Activated CD8-positive, alpha-beta T cell treated with anti-CD3 and anti-CD28 coated beads, Interleukin-2, amount 10 ng/mL, durations not matched to agents 7 days and 5 days (primary cell): ENCODE results near the gene ZNF595. TPM values are rescaled to one million over a fixed set of nuclear protein-coding genes. Genes with fewer than 3 reads are reported as not detected.
"Not testable (repeated sequence)": the region's sequence is repeated elsewhere in the genome, so short reads cannot be mapped to it uniquely, and the experiment has no call there.

Experiments
- ATAC-seq: fragments of 150-1000 bp; cut with Tn5 transposase; one replicate; pipeline ENCODE4 v1.10.0; 2021; ENCODE audit warnings: moderate library complexity
- CTCF ChIA-PET: fragments of 350-600 bp; sonication (Branson Sonifier 250); formaldehyde crosslinking; loops from one replicate; lab custom pipeline; 2021; ENCODE audit warnings: antibody characterized with exemption; lab: Charles Lee
- POLR2A ChIA-PET: fragments of 350-600 bp; sonication (Branson Sonifier 250); formaldehyde crosslinking; loops from one replicate; lab custom pipeline; 2021; ENCODE audit warnings: antibody characterized with exemption; lab: Charles Lee
- DNase-seq: peaks from one replicate; pipeline ENCODE4 v3.0.0-alpha.2; 2020
- H3K27ac Mint-ChIP-seq: one replicate; pipeline ENCODE4 v1.8.0; 2021; ENCODE audit warnings: mild to moderate bottlenecking, mixed read lengths
- H3K27me3 Mint-ChIP-seq: one replicate; pipeline ENCODE4 v1.8.0; 2021; ENCODE audit warnings: low read depth, mixed read lengths
- H3K36me3 Mint-ChIP-seq: one replicate; pipeline ENCODE4 v1.8.0; 2021; ENCODE audit warnings: low read depth, mixed read lengths
- H3K4me1 Mint-ChIP-seq: one replicate; pipeline ENCODE4 v1.8.0; 2021; ENCODE audit warnings: low read depth, mixed read lengths
- H3K4me3 Mint-ChIP-seq: one replicate; pipeline ENCODE4 v1.8.0; 2021; ENCODE audit warnings: mild to moderate bottlenecking, mixed read lengths
- H3K9me3 Mint-ChIP-seq: one replicate; pipeline ENCODE4 v1.8.0; 2022; ENCODE audit warnings: mixed read lengths; ENCODE audit not compliant: insufficient read depth
- total RNA-seq, 2 experiments: library from RNA; stranded (reverse); gene quantifications; one replicate each; pipeline ENCODE4 v1.2.3, GENCODE V29; 2021

The ZNF595 gene
- total RNA-seq, 2 experiments from 2014 or later = 2.8 to 4.2 TPM

GRCh38 chr4:36559-37415 lies 16.3 kb upstream of the ZNF595 start:
- H3K27ac Mint-ChIP-seq, DNase-seq, CTCF ChIA-PET, H3K4me3 Mint-ChIP-seq, POLR2A ChIA-PET, H3K27me3 Mint-ChIP-seq, H3K9me3 Mint-ChIP-seq, H3K36me3 Mint-ChIP-seq, H3K4me1 Mint-ChIP-seq, ATAC-seq: not testable (repeated sequence)

DNA sequence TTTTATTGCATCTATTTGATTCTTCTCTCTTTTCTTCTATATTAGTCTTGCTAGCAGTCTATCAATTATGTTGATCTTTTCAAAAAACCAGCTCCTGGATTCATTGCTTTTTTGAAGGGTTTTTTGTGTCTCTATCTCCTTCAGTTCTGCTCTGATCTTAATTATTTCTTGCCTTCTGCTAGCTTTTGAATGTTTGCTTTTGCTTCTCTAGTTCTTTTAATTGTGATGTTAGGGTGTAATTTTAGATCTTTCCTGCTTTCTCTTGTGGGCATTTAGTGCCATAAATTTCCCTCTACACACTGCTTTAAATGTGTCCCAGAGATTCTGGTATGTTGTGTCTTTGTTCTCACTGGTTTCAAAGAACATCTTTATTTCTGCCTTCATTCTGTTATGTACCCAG lies 14.9 kb upstream of the ZNF595 start:
- H3K4me3 Mint-ChIP-seq, POLR2A ChIA-PET, DNase-seq, ATAC-seq, CTCF ChIA-PET, H3K27me3 Mint-ChIP-seq, H3K9me3 Mint-ChIP-seq, H3K36me3 Mint-ChIP-seq, H3K4me1 Mint-ChIP-seq, H3K27ac Mint-ChIP-seq: not testable (repeated sequence)

- H3K36me3 Mint-ChIP-seq, CTCF ChIA-PET, H3K9me3 Mint-ChIP-seq, H3K4me1 Mint-ChIP-seq, POLR2A ChIA-PET, H3K27ac Mint-ChIP-seq, H3K27me3 Mint-ChIP-seq, ATAC-seq, H3K4me3 Mint-ChIP-seq, DNase-seq: not testable (repeated sequence)
Observed at GRCh38 chr4:43375-43774, 9.7 kb upstream of the ZNF595 start.

DNA sequence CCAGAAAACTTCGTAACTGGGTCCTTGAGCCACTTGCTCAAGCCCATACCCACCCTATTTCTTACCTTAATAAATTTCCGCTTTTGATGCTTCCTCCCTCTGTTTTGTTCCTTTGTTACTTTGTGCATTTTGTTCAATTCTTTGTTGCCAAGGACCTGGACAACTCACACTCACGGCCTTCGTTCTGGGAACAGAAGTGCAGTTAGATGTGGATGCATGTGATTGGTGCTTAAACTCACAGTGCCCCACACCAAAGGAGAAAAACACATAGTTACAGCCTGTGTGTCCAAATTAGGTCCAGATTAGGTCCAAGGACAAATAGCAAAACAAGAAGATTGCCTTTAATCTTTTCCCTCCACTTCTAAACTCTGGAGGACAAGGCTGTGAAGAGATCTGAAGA lies 1.9 kb upstream of the ZNF595 start:
- H3K9me3 Mint-ChIP-seq, H3K4me1 Mint-ChIP-seq, POLR2A ChIA-PET, ATAC-seq, H3K4me3 Mint-ChIP-seq, H3K27ac Mint-ChIP-seq, DNase-seq, H3K27me3 Mint-ChIP-seq, H3K36me3 Mint-ChIP-seq: not testable (repeated sequence)
- CTCF ChIA-PET = interaction anchor here (1.3 kb wide), 1 partner anchor 23 kb away, joined by 4 read pairs; no protein-coding TSS in a partner anchor

GRCh38 chr4:51655-52277 lies 1.4 kb upstream of the ZNF595 start:
- H3K9me3 Mint-ChIP-seq, H3K27ac Mint-ChIP-seq, H3K36me3 Mint-ChIP-seq: not testable (repeated sequence)

DNA sequence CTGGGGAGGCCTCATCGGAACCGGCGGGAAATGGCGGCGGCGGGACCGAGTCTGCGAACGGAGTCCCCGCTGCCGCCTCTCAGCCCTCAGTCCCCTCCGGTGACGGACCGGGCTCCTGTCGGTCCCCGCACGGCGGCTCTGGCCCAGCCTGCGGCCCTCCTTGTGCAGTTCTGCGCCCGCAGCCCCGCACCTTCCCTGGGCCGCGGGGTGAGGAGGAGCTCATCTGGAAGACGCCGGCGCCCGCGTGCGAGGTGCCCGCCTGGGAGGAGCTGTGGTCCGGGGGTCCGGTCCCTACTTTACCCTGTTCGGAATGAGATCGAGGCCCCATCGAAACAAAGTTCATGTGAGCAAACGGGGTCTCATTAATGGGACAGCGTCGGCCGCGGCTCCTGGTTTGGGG lies 400 bp downstream of the ZNF595 start:
- POLR2A ChIA-PET, DNase-seq, H3K36me3 Mint-ChIP-seq, H3K27ac Mint-ChIP-seq, CTCF ChIA-PET, H3K4me1 Mint-ChIP-seq, H3K27me3 Mint-ChIP-seq, H3K9me3 Mint-ChIP-seq, H3K4me3 Mint-ChIP-seq: not testable (repeated sequence)
- ATAC-seq = peak; percentile 8

More at GRCh38 chr4:51655-52277, 1.4 kb upstream of the ZNF595 start:
- POLR2A ChIA-PET, H3K27me3 Mint-ChIP-seq, H3K4me1 Mint-ChIP-seq, H3K4me3 Mint-ChIP-seq: not testable (repeated sequence)
- CTCF ChIA-PET = interaction anchor here (1.3 kb wide), 1 partner anchor 24 kb away, joined by 4 read pairs; no protein-coding TSS in a partner anchor
- peak; percentile 56 for ATAC-seq
- DNase-seq = peak; percentile 48

GRCh38 chr4:64733-65132 lies 11.6 kb downstream of the ZNF595 start:
- ATAC-seq, CTCF ChIA-PET, H3K27ac Mint-ChIP-seq, H3K27me3 Mint-ChIP-seq, H3K4me1 Mint-ChIP-seq, DNase-seq, POLR2A ChIA-PET, H3K4me3 Mint-ChIP-seq: not testable (repeated sequence)
- H3K9me3 Mint-ChIP-seq = peaks cover 15% of the 10 kb centered on the region
- peaks cover 13% of the 10 kb centered on the region for H3K36me3 Mint-ChIP-seq

DNA sequence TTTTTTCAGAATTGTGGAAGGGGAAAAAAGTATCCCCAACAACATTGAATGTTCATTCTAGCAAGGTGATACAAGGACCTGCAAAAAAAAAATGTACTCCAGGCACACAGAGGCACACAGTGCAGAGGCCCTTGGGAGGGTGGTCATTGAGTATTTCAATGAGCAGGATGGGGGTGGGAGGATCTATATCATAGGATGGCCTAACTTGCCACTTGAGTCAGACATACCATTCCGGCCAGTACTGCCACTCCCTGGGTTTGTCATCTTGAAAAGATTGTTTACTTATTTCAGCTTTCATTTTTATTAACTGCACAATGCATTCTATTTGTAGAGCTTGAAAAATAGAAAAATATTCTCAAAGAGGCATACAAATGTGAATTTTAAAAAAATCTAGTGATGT lies 18.7 kb downstream of the ZNF595 start:
- no peak overlapping the region for H3K4me3 Mint-ChIP-seq
- H3K4me1 Mint-ChIP-seq = no peaks in the 10 kb centered on the region
- DNase-seq (no peak), ATAC-seq (no peak)
- ChIA-PET CTCF (no interaction called here), POLR2A (no interaction called here)
- H3K9me3 Mint-ChIP-seq = peaks cover 54% of the 10 kb centered on the region
- no peak overlapping the region for H3K27ac Mint-ChIP-seq
- peaks cover 37% of the 10 kb centered on the region for H3K36me3 Mint-ChIP-seq
- H3K27me3 Mint-ChIP-seq = no peaks in the 10 kb centered on the region

- CTCF ChIA-PET = no interaction called here
- POLR2A ChIA-PET = no interaction called here
- Mint-ChIP-seq H3K4me3 (no peak overlapping the region), H3K4me1 (no peaks in the 10 kb centered on the region), H3K9me3 (peaks cover 67% of the 10 kb centered on the region), H3K27ac (no peak overlapping the region), H3K36me3 (peaks cover 39% of the 10 kb centered on the region), H3K27me3 (no peaks in the 10 kb centered on the region)
- ATAC-seq = no peak
- DNase-seq = no peak
Observed at GRCh38 chr4:85951-86350, 32.8 kb downstream of the ZNF595 start.

- DNase-seq, H3K27ac Mint-ChIP-seq, H3K4me3 Mint-ChIP-seq, ATAC-seq, H3K27me3 Mint-ChIP-seq, H3K4me1 Mint-ChIP-seq, POLR2A ChIA-PET: not testable (repeated sequence)
- CTCF ChIA-PET = interaction anchor here (0.6 kb wide), 1 partner anchor 397 kb away, joined by 3 read pairs; no protein-coding TSS in a partner anchor
- Mint-ChIP-seq H3K36me3 (peaks cover 34% of the 10 kb centered on the region), H3K9me3 (peaks cover 66% of the 10 kb centered on the region)
Observed at GRCh38 chr4:86559-87324, 33.6 kb downstream of the ZNF595 start.

GRCh38 chr4:98386-98785 lies 45.3 kb downstream of the ZNF595 start:
- no peaks in the 10 kb centered on the region for H3K27me3 Mint-ChIP-seq
- CTCF ChIA-PET = interaction anchor here (1.0 kb wide), 1 partner anchor 22 kb away, joined by 3 read pairs; no protein-coding TSS in a partner anchor

More at GRCh38 chr4:98386-98785, 45.3 kb downstream of the ZNF595 start:
- DNase-seq (no peak), ATAC-seq (no peak)
- Mint-ChIP-seq H3K4me3 (no peak overlapping the region), H3K9me3 (peaks cover 47% of the 10 kb centered on the region), H3K27ac (no peak overlapping the region), H3K36me3 (peaks cover 5% of the 10 kb centered on the region), H3K4me1 (no peaks in the 10 kb centered on the region)
- POLR2A ChIA-PET = no interaction called here
